ENCODE measurements around the gene SAMMSON.

SAMMSON gene

DNA sequence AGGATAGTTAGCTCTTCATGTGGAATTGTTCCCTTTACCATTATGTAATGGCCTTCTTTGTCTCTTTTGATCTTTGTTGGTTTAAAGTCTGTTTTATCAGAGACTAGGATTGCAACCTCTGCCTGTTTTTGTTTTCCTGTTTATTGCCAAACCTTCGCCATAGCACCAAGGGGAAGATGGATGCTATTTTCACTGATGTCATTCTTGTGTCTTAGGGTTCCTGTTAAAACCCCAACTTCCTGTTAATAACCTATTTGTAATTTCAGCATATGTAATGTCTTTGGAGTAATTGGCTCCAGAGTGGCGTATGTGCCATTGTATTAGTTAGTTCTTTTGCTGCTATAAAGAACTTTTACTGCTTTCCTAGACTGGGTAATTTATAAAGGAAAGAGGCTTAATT lies 10.8 kb downstream of the SAMMSON start:
- DNase-seq (ENCODE audit: low spot score) = no peak

DNA sequence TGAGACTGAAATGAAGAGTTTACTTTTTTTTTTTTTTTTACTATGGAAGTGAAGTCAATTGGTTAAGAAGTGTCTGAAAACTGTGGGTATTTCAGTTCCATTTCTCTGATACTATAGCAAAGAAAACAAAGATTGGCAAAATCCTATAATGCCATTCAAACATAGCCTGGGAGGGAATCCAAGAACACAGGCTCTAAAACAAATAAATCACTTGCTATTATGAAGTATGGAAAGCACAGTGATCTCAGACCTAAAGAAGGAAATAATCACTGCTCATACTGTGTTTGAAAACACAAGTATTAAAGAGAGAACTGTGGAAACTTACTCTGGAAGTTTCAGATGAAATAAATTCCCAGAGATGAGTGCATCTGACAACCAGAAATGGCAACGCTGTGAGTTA lies 12.0 kb downstream of the SAMMSON start:
- DNase-seq (ENCODE audit: low spot score) = no peak

DNA sequence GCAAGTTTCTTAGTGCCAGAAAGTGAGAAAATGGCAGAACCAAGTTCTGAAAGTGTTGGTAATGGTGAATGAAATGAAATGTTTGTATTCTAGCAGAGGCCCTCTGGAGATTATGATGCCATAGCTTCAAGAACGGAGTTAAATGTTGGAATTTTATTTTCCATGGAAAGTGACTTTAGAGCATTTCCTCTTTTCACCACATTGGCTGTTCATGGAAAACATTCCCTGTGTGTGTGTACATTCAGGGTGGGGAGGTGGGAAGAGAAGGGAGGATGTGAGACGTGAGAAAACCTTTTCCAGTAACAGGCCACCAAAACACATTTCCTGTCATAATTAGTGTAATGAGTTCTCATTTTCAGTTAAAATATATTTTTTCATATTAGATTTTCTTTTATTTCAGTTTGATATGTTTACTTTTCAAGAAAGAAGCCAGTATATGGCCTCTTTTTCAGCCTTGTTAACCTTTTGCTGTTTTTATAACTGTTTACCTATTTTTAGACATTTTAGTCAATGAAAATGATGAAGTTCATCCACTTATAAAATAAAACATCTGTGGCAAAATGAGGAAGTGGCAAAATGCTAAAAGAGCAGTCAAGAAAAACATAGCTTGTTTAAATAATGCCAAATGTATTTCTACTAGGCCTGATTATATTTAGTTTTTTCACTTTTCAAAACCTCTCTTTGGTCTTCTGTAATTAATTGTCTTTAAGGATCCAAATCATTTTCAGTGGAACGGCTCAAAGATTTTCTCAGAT lies 21.6 kb downstream of the SAMMSON start:
- DNase-seq (ENCODE audit: low spot score) = no peak

DNA sequence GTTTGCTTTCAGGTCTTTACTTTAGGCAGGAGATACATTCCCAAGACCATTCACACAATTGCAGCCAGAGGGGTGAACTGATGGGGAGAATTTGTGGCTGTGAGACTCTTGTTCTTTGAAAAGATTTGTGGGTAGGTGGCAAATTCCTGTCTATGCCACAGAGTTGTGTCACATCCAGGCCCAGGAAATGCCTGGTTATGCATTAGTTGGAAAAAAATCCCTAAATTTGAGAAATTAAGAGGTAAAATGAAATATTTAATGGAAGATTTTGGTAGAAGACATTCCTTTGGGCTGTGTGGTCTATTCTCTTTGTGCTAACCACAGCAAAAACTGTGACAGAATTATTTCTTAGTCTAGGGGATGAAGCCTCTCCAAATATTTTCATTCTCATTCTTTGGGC lies 28.8 kb downstream of the SAMMSON start:
- DNase-seq (ENCODE audit: low spot score) = no peak

DNA sequence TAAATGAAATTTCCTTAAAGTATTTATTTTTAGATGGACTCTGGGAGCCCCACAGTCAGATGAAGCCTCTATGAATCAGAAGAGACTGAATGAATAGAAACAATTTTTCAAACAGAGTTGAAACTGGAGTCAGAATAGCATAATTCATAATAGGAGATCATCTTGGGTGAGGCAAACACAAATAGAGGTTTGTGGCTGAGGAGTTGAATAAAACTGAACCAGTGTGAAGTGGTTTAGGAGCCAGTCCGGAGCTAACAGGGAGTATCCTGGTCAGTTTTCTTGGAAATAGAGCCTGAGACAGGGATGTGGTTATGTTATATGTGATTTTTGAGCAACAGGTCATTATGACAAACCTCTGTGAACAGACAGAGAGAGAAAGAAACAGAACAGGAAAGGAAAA lies 39.2 kb downstream of the SAMMSON start:
- no peak for DNase-seq (ENCODE audit: low spot score)

DNA sequence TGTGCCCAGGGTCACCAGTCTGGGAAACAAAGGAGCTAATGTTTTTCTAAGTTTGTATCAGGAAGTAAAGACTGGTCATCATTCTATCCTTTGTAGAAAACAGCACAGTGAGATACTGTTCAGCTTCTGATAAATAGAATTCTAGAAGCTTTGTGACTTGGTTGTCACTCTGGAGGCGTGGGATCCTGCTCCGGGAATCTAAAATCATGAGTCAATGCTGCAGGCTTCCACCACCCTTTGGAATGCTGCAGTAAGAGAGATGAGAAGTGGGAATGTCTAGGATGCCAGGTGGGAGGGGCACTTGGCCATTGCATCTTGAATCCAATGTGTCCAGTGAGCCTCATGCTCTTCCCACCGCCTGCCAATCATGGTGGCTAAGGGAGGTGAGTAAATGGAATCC lies 40.9 kb downstream of the SAMMSON start:
- DNase-seq (ENCODE audit: low spot score) = no peak

DNA sequence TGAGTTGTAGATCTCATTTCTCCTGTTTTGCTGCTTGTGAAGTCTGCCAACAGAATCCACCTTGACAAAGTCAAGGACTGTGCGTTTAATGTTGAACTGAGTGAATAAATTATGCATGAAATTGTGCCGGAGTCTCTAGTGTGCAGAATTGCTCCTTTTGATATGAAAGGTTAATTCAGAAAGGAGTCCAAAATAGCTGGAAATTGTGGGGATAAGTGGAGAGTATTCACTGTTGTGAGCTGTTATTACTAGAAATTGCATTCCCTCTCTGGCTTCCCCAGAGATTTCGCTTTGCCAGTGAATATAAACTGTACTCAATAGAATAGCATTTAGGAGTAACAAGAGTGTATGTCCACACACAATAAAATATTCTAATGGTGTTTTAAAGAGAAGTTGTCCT lies 43.1 kb downstream of the SAMMSON start:
- no peak for DNase-seq (ENCODE audit: low spot score)

DNA sequence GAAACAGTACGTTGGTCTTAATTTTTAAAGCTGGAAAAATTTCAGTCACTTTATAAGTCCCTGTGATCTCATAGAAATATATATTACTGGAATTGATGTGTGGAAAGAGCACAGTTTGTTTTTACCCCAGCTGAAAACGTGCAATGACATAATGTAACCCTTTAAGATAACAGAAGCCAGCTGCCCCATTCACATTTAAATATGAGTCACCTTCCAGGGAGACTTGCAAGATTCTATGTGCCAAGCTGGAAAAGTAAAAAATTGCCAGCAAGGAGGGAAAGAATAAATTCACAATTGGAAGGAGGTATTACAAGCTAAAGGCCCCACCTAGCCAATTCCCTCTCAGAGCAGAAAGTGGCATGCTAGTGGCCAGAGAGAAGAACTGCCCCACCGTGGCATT lies 50.2 kb downstream of the SAMMSON start:
- DNase-seq (ENCODE audit: low spot score) = no peak

DNA sequence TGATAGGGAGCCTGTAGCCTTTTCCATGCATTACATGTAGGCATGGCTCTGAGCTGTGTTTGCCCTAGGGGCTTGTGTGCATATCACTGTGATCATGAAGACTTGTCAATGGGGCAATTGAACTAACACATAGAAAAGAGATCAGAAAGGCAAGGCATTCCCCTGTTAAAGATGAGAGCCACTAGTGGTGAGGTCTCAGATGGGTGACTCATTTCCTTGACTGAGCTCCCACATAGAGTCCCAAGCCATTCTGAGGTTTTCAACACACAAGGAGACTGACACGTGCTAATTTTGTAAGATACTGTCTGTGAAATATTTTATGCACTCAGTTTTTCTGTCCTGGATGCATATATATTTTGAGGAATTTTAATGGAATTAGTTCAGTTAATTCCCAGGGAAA lies 53.8 kb downstream of the SAMMSON start:
- no peak for DNase-seq (ENCODE audit: low spot score)

DNA sequence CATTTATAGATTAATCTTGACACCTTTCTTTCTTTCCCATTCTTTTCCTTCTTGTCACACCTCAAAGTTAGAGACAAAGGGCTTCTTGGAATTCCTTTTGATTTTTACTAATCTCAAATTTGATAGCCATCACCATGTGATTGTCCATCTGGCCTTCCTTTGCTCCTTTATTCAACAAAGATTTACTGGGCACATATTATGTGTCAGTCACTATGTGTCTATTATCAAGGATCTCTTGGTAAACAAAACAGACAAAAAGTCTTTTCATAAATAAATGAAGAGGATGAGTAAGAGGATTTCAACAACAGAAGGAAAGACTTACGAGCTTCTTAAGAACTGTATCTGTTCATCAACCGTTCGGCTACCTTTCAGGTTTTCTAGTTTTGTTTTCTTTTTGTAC lies 56.5 kb downstream of the SAMMSON start:
- DNase-seq (ENCODE audit: low spot score) = no peak

DNA sequence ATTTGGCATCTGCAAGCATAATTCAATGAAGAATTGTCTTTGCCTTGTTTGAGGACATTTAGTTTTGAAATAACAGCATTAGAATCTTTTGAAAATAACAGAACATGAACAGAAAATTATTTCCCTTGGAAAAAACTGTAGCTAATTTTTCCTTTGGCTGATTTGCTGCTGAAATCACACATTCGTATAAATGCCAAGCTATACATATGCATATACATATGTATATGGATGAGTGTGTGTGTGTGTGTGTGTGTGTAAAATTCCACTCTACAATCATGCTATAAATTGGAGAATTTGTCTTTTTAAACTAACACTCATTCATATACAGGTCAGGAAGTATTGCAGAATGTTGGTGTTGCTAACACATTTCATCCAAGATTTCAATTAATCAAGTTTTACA lies 57.9 kb downstream of the SAMMSON start:
- no peak for DNase-seq (ENCODE audit: low spot score)

DNA sequence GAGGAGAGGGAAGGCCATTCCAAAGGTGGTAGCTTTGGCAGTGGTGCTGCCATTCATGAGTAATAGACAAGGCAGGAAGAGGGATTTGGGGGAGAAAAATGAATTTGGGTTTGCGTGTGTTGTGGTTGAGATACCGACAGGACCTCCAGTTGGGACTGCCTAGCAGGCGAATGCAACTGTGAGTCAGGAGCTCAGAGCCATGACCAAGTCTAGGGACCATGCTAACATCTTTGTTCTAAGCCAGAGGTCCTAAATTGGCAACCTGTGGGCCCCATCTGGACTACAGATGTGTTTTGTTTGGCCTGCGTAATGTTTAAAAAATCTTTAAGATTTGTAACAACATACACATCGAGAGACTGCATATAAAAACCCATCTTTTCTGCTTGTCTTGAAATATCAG lies 61.6 kb downstream of the SAMMSON start:
- DNase-seq (ENCODE audit: low spot score) = no peak

DNA sequence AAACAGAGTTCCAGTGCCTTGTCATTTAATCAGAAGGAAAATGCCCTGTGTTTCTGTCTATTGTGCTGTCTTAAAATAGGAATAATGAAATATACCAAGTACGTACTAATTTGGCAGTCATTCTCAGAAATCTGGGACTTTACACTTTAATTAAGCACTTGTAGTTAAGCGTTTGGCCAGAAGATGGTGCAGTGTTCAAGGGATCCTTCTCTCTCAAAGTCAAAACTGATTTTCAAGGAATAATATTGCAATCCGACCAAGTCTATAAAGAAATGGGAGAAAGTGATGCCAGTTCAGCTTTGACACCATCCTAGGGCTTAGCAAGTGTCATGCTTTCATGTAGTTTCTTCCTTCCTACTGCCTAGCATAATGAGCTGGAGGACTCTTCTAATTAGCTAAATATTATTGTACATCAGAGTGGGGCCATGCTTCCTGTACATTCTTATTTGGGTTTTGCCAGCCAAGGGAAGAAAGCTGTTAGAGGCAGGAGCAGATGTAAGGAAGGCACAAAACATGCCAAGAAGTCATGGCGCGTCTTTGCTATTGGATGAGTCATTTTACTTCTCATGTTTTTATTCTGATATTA lies 64.8 kb downstream of the SAMMSON start:
- DNase-seq (ENCODE audit: low spot score) = peak; percentile 27

DNA sequence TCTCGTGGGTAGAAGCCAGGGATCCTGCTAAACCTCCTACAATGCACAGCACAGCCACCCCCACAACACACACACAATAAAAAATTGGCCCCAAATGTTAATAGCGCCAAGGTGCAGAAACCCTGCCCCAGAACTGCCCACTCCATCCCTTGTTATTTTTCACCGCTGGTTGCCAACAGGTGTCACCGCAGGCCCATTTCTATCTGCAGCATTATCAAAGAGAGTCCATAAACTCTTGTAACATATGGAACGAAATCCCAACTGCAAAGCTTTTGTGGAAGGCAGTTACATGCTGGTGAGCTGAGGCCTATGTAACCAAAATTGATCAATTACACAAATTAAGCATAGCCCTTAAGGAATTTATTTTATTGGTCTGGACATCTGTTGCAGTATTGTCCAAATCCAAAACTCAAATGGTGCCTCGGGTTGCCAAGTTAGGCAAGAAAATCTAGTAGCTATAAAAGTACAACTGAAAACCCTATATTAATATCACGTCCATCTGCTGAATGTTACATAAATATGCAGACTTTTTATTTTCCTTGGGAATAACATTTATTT lies 66.2 kb downstream of the SAMMSON start:
- DNase-seq (ENCODE audit: low spot score) = no peak

DNA sequence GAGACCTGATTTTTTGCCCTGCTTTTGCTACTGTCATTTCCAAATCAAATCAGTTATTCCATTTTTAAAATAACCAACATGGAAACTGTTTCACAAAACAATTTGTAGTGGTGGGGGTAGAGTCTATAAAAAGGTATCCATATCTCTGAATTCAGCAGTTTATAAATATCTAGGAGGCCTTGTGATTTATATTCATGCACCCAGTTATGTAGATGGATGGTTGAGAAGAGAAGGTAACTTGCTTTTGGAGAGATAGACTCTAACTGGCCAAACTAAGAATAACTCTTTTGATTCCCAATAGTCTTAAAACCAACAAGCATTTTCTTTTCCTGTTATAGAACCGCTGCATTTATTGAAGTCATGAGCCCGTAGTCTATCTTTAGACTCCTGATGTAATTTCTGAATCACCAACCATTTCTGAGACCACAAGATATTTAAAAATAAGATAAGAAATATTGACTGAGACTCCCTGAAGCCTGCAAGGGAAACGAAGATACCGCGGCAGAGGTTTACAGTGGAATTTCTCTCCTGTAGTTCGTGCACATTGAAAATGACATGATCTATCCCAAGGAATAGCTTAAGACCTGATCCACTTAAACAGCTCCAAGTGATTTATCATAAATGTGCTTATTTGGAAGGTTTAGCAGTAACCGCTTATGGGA lies 68.5 kb downstream of the SAMMSON start:
- no peak for DNase-seq (ENCODE audit: low spot score)

DNA sequence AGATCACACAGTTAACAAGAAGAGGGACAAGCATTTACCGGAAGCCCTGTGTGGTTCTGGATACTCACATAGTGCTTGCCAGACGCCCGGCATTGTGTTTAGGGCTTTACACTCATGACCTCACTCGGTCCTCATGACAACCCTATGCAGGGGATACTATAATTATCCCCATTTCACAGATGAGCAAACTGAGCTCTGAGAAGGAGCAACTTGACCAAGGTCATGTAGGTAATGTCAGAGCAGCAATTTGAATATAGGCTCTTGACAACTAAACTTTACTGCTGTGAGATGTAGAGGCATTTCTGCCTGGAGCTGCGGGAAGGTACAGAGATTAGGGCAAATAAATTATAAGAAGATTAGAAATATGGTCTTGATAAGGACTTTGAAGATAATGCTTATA lies 70.0 kb downstream of the SAMMSON start:
- DNase-seq (ENCODE audit: low spot score) = no peak

DNA sequence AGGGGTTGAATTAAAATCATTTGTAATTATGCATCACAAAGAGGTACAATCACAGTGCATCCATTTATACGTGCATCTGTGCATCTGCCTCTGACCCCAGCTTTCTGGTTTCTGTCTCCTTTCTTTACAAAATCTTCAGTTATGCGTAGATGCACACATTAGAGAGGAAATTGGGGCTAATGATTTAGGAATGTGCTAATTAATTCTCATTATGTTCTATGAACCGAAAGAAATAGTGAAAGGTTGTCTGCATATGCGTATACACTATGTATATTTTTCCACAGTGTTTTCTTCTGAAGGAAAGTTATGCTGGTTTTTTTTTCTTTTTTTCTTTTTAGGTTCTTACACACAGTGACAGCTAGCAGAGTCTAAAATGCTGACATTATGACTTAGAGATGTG lies 71.6 kb downstream of the SAMMSON start:
- DNase-seq (ENCODE audit: low spot score) = no peak

DNA sequence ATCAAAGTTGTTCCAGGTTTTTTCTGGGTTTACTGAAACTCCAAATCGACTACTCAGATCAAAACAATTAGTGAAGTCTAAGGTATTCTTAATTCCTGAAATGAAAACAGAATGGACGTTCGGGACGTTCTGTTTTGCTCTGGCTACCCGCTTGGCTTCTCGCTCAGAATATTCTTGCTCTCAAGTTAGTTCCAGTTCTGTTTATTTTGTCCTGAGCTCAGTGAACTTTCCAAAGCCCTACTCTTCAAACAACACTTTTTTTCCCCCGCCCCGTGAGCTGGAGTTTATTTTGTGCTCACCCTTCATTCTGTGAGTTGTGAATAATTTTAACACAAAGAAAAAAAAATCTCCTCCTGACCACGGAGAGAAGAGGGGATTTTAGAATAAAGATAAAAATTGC lies 72.6 kb downstream of the SAMMSON start:
- no peak for DNase-seq (ENCODE audit: low spot score)

DNA sequence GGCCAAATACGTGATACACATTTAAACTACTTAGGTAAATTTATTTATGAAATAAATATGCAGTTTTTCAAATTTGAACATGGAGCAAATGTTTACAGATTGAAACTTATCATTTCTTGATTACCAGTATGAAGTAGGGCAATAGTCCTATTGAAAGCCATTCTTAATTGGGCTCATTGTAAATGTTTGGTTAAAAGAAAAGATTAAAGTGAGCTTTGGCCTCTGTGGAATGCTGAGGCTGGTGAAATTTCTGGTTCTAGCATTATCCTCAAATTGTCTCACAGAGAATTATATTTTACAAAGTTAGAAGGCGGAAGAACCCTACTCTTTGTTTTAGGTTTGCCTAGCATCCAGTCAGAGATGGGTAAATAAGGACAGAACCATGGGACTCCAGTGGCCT lies 73.2 kb downstream of the SAMMSON start:
- no peak for DNase-seq (ENCODE audit: low spot score)

DNA sequence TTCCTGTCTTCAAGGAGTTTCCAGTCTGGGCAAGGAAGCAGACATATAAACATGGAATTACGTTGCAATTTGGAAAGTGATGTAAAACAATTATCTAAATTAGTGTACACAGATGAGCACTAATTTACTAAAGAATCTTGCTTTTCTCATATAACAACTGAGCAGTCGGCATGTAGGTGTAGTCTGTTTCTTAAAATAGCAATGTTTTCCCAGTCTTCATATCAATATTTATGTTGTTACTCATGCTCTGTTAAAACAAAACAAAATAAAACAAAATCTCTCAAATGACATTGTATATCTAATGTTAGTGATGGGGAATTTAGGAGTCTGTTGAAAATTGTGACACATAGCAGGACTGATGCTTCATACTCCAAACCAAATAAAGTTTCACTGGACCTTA lies 75.6 kb downstream of the SAMMSON start:
- no peak for DNase-seq (ENCODE audit: low spot score)

DNA sequence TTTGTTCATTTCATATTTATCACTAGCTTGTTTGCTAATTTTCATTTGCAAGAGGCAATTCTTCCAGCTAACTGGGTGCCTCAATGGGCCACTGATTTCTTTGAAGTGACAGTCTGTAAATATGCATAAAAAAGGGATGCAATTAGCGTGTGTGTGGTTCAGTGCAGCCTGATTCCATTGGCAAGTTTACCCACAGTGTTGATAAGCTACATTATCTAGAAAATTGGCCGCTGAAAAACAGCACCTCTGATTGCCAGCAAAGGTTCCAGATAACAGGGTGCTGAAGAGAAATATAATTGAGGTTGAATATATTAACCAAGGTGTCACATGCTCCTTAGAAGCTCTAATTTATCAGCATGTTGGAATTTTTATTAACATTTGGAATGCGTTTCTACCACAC lies 76.9 kb downstream of the SAMMSON start:
- DNase-seq (ENCODE audit: low spot score) = no peak

DNA sequence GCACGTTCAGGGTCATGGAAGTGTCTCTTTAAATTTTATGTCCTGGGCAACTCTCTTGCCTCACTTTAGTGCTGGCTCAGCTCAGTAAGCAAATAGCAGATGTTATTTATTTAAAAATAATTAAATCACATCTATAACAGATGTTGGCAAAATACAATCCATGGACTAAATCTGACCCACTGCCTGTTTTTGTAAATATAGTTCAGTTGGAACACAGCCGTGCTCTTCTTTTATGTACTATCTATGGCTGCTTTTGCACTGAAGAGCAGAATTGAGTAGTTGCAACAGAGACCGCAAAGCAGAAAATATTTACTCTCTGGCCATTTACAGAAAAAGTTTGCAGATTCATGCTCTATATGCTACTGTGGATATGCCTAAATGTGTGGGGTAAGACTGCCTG lies 79.2 kb downstream of the SAMMSON start:
- DNase-seq (ENCODE audit: low spot score) = no peak

DNA sequence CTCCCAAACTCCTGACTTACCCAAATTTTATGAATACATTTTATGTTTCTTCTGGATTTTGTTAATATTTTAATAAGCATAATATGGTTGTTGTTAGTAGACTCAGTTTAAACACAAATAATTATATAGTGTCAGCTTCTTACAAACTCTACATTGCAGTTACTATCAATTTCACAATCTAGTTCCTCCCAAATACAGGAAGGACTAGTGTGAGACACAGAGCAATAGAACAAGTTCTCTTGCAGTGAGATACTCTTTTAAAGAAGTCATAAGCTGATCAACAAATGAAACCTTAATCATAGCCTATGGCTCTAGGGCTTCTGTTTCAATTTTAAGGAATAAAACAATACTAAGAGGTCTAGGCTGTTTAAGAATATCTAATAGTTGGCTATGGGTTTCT lies 86.1 kb downstream of the SAMMSON start:
- DNase-seq (ENCODE audit: low spot score) = no peak

Data from SK-N-DZ (cell line).